ENCODE measurements around the gene MKNK1.
A peak's percentile ranks its signal among the peaks of the same experiment; 100 is the strongest.

MKNK1 gene

DNA sequence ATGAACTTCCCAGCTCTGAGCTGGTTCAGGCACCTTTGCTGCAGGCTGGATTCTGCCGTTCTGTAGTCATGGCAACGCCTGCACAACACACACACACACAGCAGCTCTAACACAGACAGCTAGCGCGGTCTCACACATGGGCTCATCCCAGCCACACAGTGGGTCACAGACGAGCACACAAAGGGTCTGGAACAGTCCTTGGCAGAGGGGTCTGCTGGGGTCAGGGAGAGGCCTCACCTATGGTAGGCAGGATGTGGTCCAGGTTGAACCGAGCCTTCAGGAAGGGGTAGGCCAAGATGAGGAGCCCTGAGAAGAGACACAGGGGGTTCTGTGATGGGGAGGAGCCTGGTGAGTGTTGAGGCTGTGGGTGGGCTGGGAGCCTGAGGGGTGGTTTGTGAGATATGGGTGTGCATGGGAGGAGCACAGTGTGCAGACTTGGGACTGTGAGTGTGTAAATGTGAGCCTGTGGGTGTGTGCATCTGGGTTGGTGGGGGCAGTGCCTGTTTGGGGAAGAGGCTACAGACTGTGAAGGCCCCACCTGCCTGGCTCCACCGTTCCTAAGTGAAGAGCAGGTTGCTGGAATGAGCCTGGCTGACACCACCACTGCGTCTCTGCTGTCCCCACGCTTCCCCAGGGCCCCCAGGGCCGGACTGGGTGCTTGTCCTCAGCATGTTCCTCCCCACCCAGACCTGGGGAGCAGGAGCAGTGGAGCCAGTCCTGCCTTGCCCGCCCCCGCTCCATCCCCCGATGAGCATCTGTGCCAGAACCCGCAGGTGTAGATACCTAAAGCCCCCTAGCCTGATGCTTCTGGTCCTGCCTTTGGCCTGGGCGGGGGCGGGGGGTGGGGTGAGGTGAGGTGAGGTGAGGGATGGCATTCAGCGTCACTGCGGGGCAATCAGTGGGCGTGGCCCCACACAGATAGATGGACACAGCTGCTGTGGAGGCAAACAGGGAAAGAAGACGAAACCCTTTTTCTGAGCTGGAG, 54.1 kb downstream of the MKNK1 start:
- FAIRE-seq (no peak), DNase-seq (ENCODE audit: insufficient read length, low spot score) (no peak)
- TF ChIP-seq POLR2A (IDR thresholded peaks at IDR 0.05; ENCODE audit: low read depth, low read length) (no peak), POLR2AphosphoS5 (IDR thresholded peaks at IDR 0.05; ENCODE audit: low read depth, low read length) (no peak), TAF1 (IDR thresholded peaks at IDR 0.05; ENCODE audit: low read depth, low read length) (no peak), SPI1 (IDR thresholded peaks at IDR 0.05; ENCODE audit: low read depth, low read length) (no peak), PAX5 (IDR thresholded peaks at IDR 0.05; ENCODE audit: insufficient read depth, low read length, severe bottlenecking) (no peak)

DNA sequence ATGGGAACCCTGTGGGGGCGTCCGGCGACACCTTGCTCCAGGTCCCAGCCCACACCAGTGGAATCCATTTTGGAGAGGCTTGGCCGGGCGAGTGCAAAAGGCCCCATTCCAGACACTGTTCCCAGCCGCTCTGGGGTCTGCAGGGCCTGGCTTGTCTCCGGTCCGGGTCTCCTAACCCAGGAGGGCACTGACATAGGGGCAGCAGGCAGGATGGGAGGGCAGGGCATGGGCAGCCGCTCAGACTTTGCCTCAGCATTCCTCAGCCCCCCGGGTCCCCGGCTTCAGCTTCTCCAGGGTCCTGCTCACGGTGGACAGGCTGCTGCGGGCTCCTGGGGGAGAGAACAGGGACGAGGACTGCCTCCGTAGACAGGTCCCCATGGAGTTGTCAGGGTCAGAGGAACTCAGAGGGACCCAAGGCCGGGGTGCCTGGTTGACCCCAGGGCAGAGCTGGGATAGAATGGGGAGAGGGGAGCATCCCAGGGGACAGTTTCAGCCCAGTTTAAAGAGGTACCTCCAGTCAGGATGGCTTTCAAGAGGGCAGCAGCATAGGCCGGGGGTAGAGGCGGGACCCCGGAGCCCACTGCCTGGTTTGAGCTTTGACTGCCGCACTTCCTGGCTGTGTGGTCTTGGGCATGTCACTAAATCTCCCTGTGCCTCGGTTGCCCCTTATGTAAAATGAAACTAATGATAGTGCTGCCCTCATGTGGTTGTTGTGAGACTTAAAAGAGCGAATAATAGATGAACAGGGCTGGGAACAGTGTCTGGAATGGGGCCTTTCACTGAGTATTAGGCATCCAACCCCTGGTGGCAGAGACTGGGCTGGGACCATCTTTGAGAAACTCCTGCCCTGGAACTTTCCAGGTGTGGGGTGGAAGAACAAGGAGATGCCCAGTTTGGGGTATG, 56.3 kb downstream of the MKNK1 start:
- peak; percentile 67 for FAIRE-seq
- DNase-seq (ENCODE audit: insufficient read length, low spot score), result peak; percentile 50

DNA sequence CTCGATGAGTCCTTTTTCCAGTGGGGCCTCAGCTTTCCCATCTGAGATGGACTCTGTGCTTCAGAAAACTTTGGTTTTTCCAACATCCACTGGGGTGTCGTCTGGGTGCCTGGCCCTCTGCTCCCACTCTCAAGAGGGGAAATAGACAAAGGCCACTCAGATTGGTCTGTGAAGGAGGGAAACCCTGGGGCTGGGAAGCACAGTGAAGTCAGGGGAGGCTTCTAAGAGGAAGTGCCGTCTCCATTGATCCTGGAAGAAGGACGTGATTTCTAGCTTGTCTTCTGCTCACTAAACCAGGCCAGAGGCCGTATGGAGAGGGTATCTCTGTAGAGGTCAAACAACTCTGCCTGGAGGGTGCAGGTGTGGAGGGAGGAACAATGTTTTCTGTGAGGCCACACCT, 57.9 kb downstream of the MKNK1 start:
- DNase-seq (ENCODE audit: insufficient read length, low spot score) (no peak), FAIRE-seq (no peak)
- TF ChIP-seq SPI1 (IDR thresholded peaks at IDR 0.05; ENCODE audit: low read depth, low read length) (no peak), PAX5 (IDR thresholded peaks at IDR 0.05; ENCODE audit: insufficient read depth, low read length, severe bottlenecking) (no peak), POLR2AphosphoS5 (IDR thresholded peaks at IDR 0.05; ENCODE audit: low read depth, low read length) (no peak), TAF1 (IDR thresholded peaks at IDR 0.05; ENCODE audit: low read depth, low read length) (no peak), POLR2A (IDR thresholded peaks at IDR 0.05; ENCODE audit: low read depth, low read length) (no peak), POU2F2 (IDR thresholded peaks at IDR 0.05; ENCODE audit: low read depth, low read length) (no peak)

More for the DNA sequence above, 56.3 kb downstream of the MKNK1 start:
- TF ChIP-seq POLR2AphosphoS5 (IDR thresholded peaks at IDR 0.05; ENCODE audit: low read depth, low read length) (no peak), SPI1 (IDR thresholded peaks at IDR 0.05; ENCODE audit: low read depth, low read length) (no peak), PAX5 (IDR thresholded peaks at IDR 0.05; ENCODE audit: insufficient read depth, low read length, severe bottlenecking) (no peak), TAF1 (IDR thresholded peaks at IDR 0.05; ENCODE audit: low read depth, low read length) (no peak)

DNA sequence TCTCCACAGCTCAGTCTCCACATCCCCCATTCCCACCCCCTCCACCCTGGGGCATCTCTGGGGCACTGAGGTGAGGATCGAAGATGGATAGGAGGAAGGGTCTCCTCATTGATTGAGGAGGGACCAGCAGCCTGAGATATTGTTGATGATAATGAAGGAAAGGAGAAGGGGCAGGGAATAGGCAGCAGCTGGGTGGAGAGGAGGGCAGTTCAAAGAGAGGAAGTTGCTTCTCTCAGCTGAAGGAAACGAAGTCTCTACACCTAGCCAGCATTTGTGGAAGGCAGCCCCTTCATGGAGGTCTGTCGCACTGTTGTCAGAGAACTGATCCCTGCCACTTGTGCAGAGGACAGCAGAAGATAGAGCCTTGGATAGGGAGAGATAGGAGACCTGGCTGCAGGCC, 58.3 kb downstream of the MKNK1 start:
- no peak for FAIRE-seq

DNA sequence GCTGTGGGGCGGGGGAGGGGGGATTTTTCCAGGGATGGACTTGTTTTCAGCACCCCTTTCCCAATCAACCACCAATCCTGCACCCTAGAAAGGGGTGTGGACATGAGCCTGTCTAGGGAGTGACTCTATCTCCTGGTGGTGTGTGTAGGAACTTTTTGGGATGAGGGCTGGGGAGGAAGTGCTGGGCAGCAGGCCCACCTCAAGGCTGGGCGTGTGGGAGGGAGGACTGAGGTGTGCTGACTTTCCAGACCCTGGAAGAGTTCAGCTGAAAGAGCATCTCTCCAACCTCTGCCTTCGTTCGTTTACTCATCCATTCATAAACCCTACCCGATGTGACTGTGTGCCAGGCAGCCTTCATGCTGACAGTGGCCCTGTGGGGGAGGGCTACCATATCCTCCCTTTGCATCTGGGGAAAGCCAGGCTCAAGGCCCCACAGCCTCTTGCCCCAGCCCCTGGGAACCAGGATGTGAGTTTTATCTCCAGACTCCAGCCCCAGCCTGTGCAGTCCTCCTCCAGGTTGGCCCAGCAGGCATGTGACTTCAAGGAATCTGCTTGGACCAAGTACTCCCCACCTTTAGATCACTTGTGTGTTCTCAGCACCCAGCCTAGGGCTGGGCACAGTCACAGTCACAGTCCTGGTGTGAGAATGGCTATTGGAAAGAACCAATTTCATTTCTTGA, 59.4 kb downstream of the MKNK1 start:
- TF ChIP-seq POLR2AphosphoS5 (IDR thresholded peaks at IDR 0.05; ENCODE audit: low read depth, low read length) (no peak), SPI1 (IDR thresholded peaks at IDR 0.05; ENCODE audit: low read depth, low read length) (no peak), TAF1 (IDR thresholded peaks at IDR 0.05; ENCODE audit: low read depth, low read length) (no peak), POU2F2 (IDR thresholded peaks at IDR 0.05; ENCODE audit: low read depth, low read length) (no peak), POLR2A (IDR thresholded peaks at IDR 0.05; ENCODE audit: low read depth, low read length) (no peak), PAX5 (IDR thresholded peaks at IDR 0.05; ENCODE audit: insufficient read depth, low read length, severe bottlenecking) (no peak)
- DNase-seq (ENCODE audit: insufficient read length, low spot score), result no peak
- FAIRE-seq, result no peak

More for the DNA sequence above, 58.3 kb downstream of the MKNK1 start:
- TF ChIP-seq TAF1 (IDR thresholded peaks at IDR 0.05; ENCODE audit: low read depth, low read length) (no peak), SPI1 (IDR thresholded peaks at IDR 0.05; ENCODE audit: low read depth, low read length) (no peak), PAX5 (IDR thresholded peaks at IDR 0.05; ENCODE audit: insufficient read depth, low read length, severe bottlenecking) (no peak), POLR2AphosphoS5 (IDR thresholded peaks at IDR 0.05; ENCODE audit: low read depth, low read length) (no peak), POLR2A (IDR thresholded peaks at IDR 0.05; ENCODE audit: low read depth, low read length) (no peak), POU2F2 (IDR thresholded peaks at IDR 0.05; ENCODE audit: low read depth, low read length) (no peak)
- DNase-seq (ENCODE audit: insufficient read length, low spot score), result no peak

DNA sequence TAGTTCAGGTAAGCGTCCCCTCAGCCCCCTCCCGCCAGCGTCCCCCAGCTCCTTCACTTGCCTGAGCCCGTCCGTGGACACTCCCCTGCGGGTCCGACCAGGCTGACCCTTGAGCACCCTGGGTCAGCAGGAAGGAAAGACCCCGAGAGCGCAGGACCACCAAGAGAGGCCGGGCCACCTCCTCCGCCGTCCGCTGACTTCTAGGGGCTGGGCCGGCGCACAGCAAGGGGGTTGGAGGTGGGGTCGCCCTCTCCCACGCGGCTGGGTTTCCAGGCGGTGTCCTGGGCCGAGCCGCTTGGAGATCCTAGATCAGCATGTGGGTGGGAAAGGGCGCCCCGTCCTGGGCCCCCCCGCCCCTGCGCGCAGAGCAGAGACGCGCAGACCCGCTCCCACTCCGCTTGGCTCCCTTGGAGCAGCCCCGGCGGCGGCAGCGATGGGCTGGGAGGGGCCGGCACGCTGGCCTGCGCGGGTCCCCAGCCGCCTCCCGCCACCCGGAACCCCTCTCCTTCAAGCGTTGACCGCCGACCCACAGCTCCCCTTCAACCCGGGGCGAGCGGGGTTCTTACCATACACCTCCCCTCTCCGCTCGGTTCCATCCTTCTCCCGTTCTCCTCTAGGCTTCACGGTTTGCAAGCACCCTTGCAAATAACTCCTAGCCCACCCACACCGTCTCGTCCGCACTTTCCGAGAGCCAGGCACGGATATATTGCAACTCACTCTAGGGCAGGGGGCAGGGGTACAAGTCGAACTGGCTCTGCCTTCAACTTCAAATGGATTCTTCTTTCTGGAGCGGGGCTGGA, 60.1 kb downstream of the MKNK1 start:
- DNase-seq (ENCODE audit: insufficient read length, low spot score) (no peak), FAIRE-seq (no peak)
- TF ChIP-seq TAF1 (IDR thresholded peaks at IDR 0.05; ENCODE audit: low read depth, low read length), result no peak
- TF ChIP-seq POLR2AphosphoS5 (IDR thresholded peaks at IDR 0.05; ENCODE audit: low read depth, low read length), result no peak
- no peak for TF ChIP-seq PAX5 (IDR thresholded peaks at IDR 0.05; ENCODE audit: insufficient read depth, low read length, severe bottlenecking)
- no peak for TF ChIP-seq POLR2A (IDR thresholded peaks at IDR 0.05; ENCODE audit: low read depth, low read length)
- no peak for TF ChIP-seq SPI1 (IDR thresholded peaks at IDR 0.05; ENCODE audit: low read depth, low read length)
- TF ChIP-seq POU2F2 (IDR thresholded peaks at IDR 0.05; ENCODE audit: low read depth, low read length), result no peak

DNA sequence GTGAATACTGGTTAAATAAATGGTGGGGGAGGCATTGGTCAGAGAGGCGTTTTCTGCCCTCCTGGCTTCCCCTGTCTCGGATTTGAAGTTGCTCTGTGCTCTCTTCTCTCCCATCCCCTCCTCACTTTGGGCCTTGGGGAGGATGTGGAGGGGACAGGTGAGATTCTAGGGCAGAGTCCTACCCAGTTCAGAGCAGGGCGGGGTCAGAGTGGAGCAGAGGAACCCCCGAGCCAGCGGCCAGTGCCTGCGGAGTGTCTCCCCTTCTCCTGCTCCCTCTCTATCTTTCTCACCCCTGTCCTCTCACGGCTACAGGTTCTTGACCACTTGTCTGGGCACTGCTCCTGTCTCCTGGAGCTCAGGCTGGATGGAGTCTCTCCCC, 60.7 kb downstream of the MKNK1 start:
- FAIRE-seq, result no peak
- TF ChIP-seq TAF1 (IDR thresholded peaks at IDR 0.05; ENCODE audit: low read depth, low read length), result no peak
- no peak for TF ChIP-seq SPI1 (IDR thresholded peaks at IDR 0.05; ENCODE audit: low read depth, low read length)
- no peak for TF ChIP-seq PAX5 (IDR thresholded peaks at IDR 0.05; ENCODE audit: insufficient read depth, low read length, severe bottlenecking)
- DNase-seq (ENCODE audit: insufficient read length, low spot score), result no peak

DNA sequence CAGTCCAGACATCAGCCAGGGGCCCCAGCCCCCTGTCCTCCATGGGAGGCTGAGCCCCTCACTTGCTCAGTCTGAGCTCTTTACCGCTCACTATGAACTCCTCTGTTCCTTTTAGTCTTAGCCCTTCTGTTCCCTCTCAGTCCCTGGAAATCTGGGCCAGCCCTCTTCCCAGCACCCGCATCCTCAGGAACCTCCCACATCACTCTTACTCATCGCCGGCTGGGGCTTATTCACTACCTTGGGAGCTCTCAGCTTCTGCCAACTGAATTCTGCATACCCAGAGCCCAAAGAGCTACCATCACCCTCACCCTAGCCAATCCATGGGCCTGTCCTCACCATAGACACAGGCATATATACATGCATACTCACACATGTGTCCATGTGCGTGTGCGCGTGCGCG, 64.1 kb downstream of the MKNK1 start:
- DNase-seq (ENCODE audit: insufficient read length, low spot score), result no peak
- no peak for TF ChIP-seq TAF1 (IDR thresholded peaks at IDR 0.05; ENCODE audit: low read depth, low read length)
- no peak for TF ChIP-seq POLR2AphosphoS5 (IDR thresholded peaks at IDR 0.05; ENCODE audit: low read depth, low read length)
- no peak for TF ChIP-seq SPI1 (IDR thresholded peaks at IDR 0.05; ENCODE audit: low read depth, low read length)
- TF ChIP-seq PAX5 (IDR thresholded peaks at IDR 0.05; ENCODE audit: insufficient read depth, low read length, severe bottlenecking), result no peak
- TF ChIP-seq POLR2A (IDR thresholded peaks at IDR 0.05; ENCODE audit: low read depth, low read length), result no peak
- TF ChIP-seq POU2F2 (IDR thresholded peaks at IDR 0.05; ENCODE audit: low read depth, low read length), result no peak

More for the DNA sequence above, 64.1 kb downstream of the MKNK1 start:
- FAIRE-seq, result no peak
